H1 (cell line): ENCODE measurements around the gene KCNMA1. TPM values are rescaled to one million over a fixed set of nuclear protein-coding genes. Genes with fewer than 3 reads are reported as not detected.

Source experiments
- CTCF ChIA-PET: fragments of 300-600 bp; sonication (Branson Sonifier 250); formaldehyde crosslinking; loops from one replicate; lab custom pipeline; 2021; ENCODE audit not compliant: partially characterized antibody; lab: Charles Lee
- POLR2A ChIA-PET: fragments of 300-600 bp; sonication (Branson Sonifier 250); formaldehyde crosslinking; loops from one replicate; lab custom pipeline; 2021; ENCODE audit warnings: inconsistent platforms; ENCODE audit not compliant: partially characterized antibody; lab: Charles Lee
- DNase-seq, 2 experiments: peaks; one replicate each; pipeline versions ENCODE4 v3.0.0 to v3.0.0-alpha.2; 2010 to 2022; ENCODE audit warnings: low spot score in 2 of 2, low read depth in 1 of 2, mixed read lengths in 1 of 2
- FAIRE-seq: peaks from 2 replicates; lab custom pipeline; 2011; peaks lifted over from hg19 to GRCh38; lab: Jason Lieb, UNC
- H2AFZ ChIP-seq: 2 replicates; pipeline ENCODE4 v1.8.1; 2012; ENCODE audit warnings: low read length, inconsistent platforms
- H2AK5ac ChIP-seq: 2 replicates; pipeline ENCODE4 v1.6.1; 2013; ENCODE audit warnings: low read depth, low read length
- H2BK120ac ChIP-seq: replicated peaks from 2 replicates; pipeline ENCODE3; 2013; ENCODE audit warnings: low read depth, low read length, inconsistent platforms
- H2BK12ac ChIP-seq: 2 replicates; pipeline ENCODE4 v1.6.1; 2013; ENCODE audit warnings: low read depth, low read length
- H2BK15ac ChIP-seq: 2 replicates; pipeline ENCODE4 v1.6.1; 2013; ENCODE audit warnings: low read length
- H2BK20ac ChIP-seq: 2 replicates; pipeline ENCODE4 v1.6.1; 2013; ENCODE audit warnings: low read length
- H2BK5ac ChIP-seq: 2 replicates; pipeline ENCODE4 v1.6.1; 2013; ENCODE audit warnings: low read depth, low read length
- H3K14ac ChIP-seq: 2 replicates; pipeline ENCODE4 v1.6.1; 2013; ENCODE audit warnings: inconsistent platforms; ENCODE audit not compliant: insufficient read length
- H3K18ac ChIP-seq: 2 replicates; pipeline ENCODE4 v1.6.1; 2013; ENCODE audit warnings: low read length; ENCODE audit errors: extremely low read depth
- H3K23ac ChIP-seq: 2 replicates; pipeline ENCODE4 v1.6.1; 2013; ENCODE audit warnings: inconsistent platforms; ENCODE audit not compliant: insufficient read length
- H3K23me2 ChIP-seq: 2 replicates; pipeline ENCODE4 v1.6.1; 2013; ENCODE audit warnings: low read depth, low read length
- H3K27ac ChIP-seq: 2 replicates; pipeline ENCODE4 v1.6.1; 2011; ENCODE audit warnings: low read depth, low read length, inconsistent platforms
- H3K27me3 ChIP-seq, 4 experiments: replicated peaks in 1 of 4; 1 replicate in 1 of 4; 2 replicates in 3 of 4; pipeline versions ENCODE4 v1.6.1 to v1.8.1; 2011 to 2013; ENCODE audit warnings: low read length in 3 of 4, mild to moderate bottlenecking in 3 of 4, inconsistent platforms in 2 of 4, mixed read lengths in 2 of 4, moderate library complexity in 1 of 4; ENCODE audit not compliant: control insufficient read depth in 3 of 4, insufficient read depth in 3 of 4; ENCODE audit errors: extremely low read depth in 1 of 4
- H3K36me3 ChIP-seq, 4 experiments: 2 replicates each; pipeline versions ENCODE4 v1.6.1 to v1.8.1; 2011 to 2013; ENCODE audit warnings: mild to moderate bottlenecking in 4 of 4, low read length in 3 of 4, moderate library complexity in 2 of 4, control low read depth in 1 of 4, inconsistent platforms in 1 of 4; ENCODE audit not compliant: insufficient read depth in 4 of 4, control insufficient read depth in 2 of 4
- H3K4ac ChIP-seq: replicated peaks from 2 replicates; pipeline ENCODE3; 2013; ENCODE audit warnings: low read length, low read depth, mixed read lengths, inconsistent platforms; ENCODE audit not compliant: insufficient read length
- H3K4me1 ChIP-seq, 4 experiments: replicated peaks in 1 of 4; 1 replicate in 1 of 4; 2 replicates in 3 of 4; pipeline versions ENCODE4 v1.6.1 to v1.8.1; 2011 to 2013; ENCODE audit warnings: low read length in 3 of 4, inconsistent platforms in 2 of 4, mixed read lengths in 1 of 4; ENCODE audit not compliant: insufficient read depth in 4 of 4, control insufficient read depth in 3 of 4
- H3K4me2 ChIP-seq, 2 experiments: 2 replicates each; pipeline versions ENCODE4 v1.6.1 to v1.8.1; 2011 to 2013; ENCODE audit warnings: low read depth in 2 of 2, low read length in 2 of 2, control low read depth in 1 of 2, inconsistent platforms in 1 of 2, mild to moderate bottlenecking in 1 of 2; ENCODE audit not compliant: insufficient read depth in 1 of 2
- H3K4me3 ChIP-seq, 4 experiments: fragments of 200-600, 300-600 bp in 1 of 4; sonication (generic), shearing (Covaris generic), sonication (Bioruptor Twin) in 1 of 4; 2 replicates each; pipeline versions ENCODE4 v1.5.1 to v1.8.1; 2011 to 2016; ENCODE audit warnings: low read length in 4 of 4, low read depth in 3 of 4, control low read depth in 2 of 4, inconsistent platforms in 2 of 4, mild to moderate bottlenecking in 2 of 4, mixed read lengths in 1 of 4, moderate library complexity in 1 of 4; ENCODE audit not compliant: insufficient read depth in 2 of 4; ENCODE audit errors: extremely low read depth in 1 of 4
- H3K56ac ChIP-seq: replicated peaks from 2 replicates; pipeline ENCODE3; 2013; ENCODE audit warnings: low read depth, mild to moderate bottlenecking, mixed read lengths, low read length, inconsistent platforms; ENCODE audit not compliant: insufficient read length
- H3K79me1 ChIP-seq: 2 replicates; pipeline ENCODE4 v1.6.1; 2013; ENCODE audit warnings: low read depth, low read length, control low read depth
- H3K79me2 ChIP-seq, 2 experiments: 2 replicates each; pipeline versions ENCODE4 v1.6.1 to v1.8.1; 2012 to 2013; ENCODE audit warnings: low read length in 2 of 2, mild to moderate bottlenecking in 2 of 2, inconsistent platforms in 1 of 2; ENCODE audit not compliant: insufficient read depth in 2 of 2, control insufficient read depth in 1 of 2
- H3K9ac ChIP-seq, 4 experiments: replicated peaks in 1 of 4; 1 replicate in 1 of 4; 2 replicates in 3 of 4; pipeline versions ENCODE4 v1.6.1 to v1.8.1; 2011 to 2013; ENCODE audit warnings: low read depth in 3 of 4, low read length in 3 of 4, control low read depth in 2 of 4, mild to moderate bottlenecking in 2 of 4, moderate library complexity in 2 of 4, inconsistent platforms in 1 of 4; ENCODE audit errors: extremely low read depth in 1 of 4
- H3K9me3 ChIP-seq, 2 experiments: 2 replicates each; pipeline versions ENCODE4 v1.6.1 to v1.8.1; 2012 to 2013; ENCODE audit warnings: mild to moderate bottlenecking in 2 of 2, moderate library complexity in 2 of 2, control low read depth in 1 of 2, inconsistent platforms in 1 of 2, low read depth in 1 of 2, low read length in 1 of 2, mixed read lengths in 1 of 2; ENCODE audit not compliant: insufficient read depth in 2 of 2
- H4K20me1 ChIP-seq, 2 experiments: replicated peaks in 1 of 2; 2 replicates each; pipeline versions ENCODE3 to v1.8.1; 2011 to 2013; ENCODE audit warnings: inconsistent platforms in 2 of 2, low read length in 2 of 2, mild to moderate bottlenecking in 1 of 2; ENCODE audit not compliant: insufficient read depth in 2 of 2, control insufficient read depth in 1 of 2
- H4K5ac ChIP-seq: 2 replicates; pipeline ENCODE4 v1.6.1; 2013; ENCODE audit warnings: low read length, low read depth, mixed read lengths, inconsistent platforms; ENCODE audit not compliant: insufficient read length
- H4K8ac ChIP-seq: 2 replicates; pipeline ENCODE4 v1.8.0; 2013; ENCODE audit warnings: mild to moderate bottlenecking, moderate library complexity, low read length, inconsistent platforms; ENCODE audit not compliant: insufficient read depth; ENCODE audit errors: extremely low read depth
- H4K91ac ChIP-seq: replicated peaks from 2 replicates; pipeline ENCODE3; 2013; ENCODE audit warnings: low read length, mixed read lengths, inconsistent platforms; ENCODE audit not compliant: insufficient read length
- CEBPB ChIP-seq: IDR thresholded peaks from 2 replicates; pipeline ENCODE4 v1.6.1; 2012; ENCODE audit warnings: low read depth, low read length
- KDM5A ChIP-seq: fragments of 200-600 bp; IDR thresholded peaks from 2 replicates; pipeline ENCODE4 v1.7.1; 2012; ENCODE audit warnings: mild to moderate bottlenecking, low read length, inconsistent platforms, mixed read lengths
- SP4 ChIP-seq: IDR thresholded peaks from 2 replicates; pipeline ENCODE4 v1.6.1; 2012; ENCODE audit warnings: low read length, inconsistent platforms
- WGBS, 2 experiments: shearing (Covaris generic) in 1 of 2; methylation state at CpG; one replicate each; pipeline versions ENCODE4 v1.1.6 to v1.1.7; 2013 to 2015; ENCODE audit warnings: low lambda C conversion rate in 2 of 2, mixed read lengths in 2 of 2, inconsistent platforms in 1 of 2, low coverage in 1 of 2, missing lambda C conversion rate in 1 of 2; ENCODE audit not compliant: insufficient replicate concordance in 2 of 2, insufficient coverage in 1 of 2, insufficient read length in 1 of 2; ENCODE audit errors: extremely low coverage in 1 of 2, missing lambda C conversion rate in 1 of 2; 5-methylcytosine and 5-hydroxymethylcytosine counted together
- polyA plus RNA-seq, 7 experiments: library from polyadenylated mRNA; depleted of rRNA in 3 of 7; stranded (reverse) in 5 of 7; unstranded in 2 of 7; fragments of >200 nt in 5 of 7; fragments of 200-250 nt in 2 of 7; gene quantifications; 1 replicate in 5 of 7; 2 replicates in 1 of 7; 4 replicates in 1 of 7; pipeline versions ENCODE4 v1.2.1 to v1.2.3, GENCODE V29; 2011 to 2013; ENCODE audit warnings: missing spikeins in 2 of 7, mixed read lengths in 2 of 7
- total RNA-seq: library from RNA; stranded (reverse); fragmentation: NEBNext Ultra II Directional; extraction: Animal tissue kit (Norgen Biotek cat#: 25700); gene quantifications from 2 replicates; pipeline ENCODE4 v1.2.1, GENCODE V29; 2021

KCNMA1 gene
- total and polyA plus RNA-seq, 2 of the 8 experiments (the other 6 are each of a cell fraction or from before 2014, with no cell fraction given), result 10.2 to 11.1 TPM

DNA sequence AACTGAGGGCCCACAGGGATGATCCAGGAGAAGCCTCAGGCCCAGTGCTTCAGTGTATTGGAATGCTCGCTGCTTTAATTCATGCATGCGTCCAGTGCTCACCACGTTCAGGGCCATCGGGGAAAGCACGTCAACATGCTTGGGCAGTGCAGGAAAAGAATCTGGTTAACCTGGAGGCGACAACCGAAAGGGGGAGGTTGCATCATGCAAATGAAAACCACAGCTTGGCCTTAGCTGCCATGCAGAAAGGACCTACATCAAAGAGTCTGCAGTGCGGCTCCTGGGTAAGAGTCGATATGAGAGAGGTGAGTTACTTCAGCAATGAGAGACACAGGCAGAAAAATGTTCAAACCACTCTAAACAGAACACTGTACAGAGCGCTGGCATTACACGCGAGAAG, 440.1 kb downstream of the KCNMA1 start:
- CTCF ChIA-PET, result interaction anchor here (1.8 kb wide), 1 partner anchor 32 kb away, joined by 7 read pairs; no protein-coding TSS in a partner anchor
- Histone ChIP-seq H3K36me3 (no peaks in the 10 kb centered on the region), H4K91ac (no peak overlapping the region), H2BK12ac (no peak overlapping the region), H4K20me1 (no peaks in the 10 kb centered on the region), H2BK5ac (no peak overlapping the region), H3K79me1 (no peaks in the 10 kb centered on the region), H3K18ac (no peak overlapping the region), H3K79me2 (no peaks in the 10 kb centered on the region), H3K9me3 (no peaks in the 10 kb centered on the region), H3K4me3 (no peak overlapping the region), H3K4me1 (peaks cover 0 to 2% (median 0%) of the 10 kb centered on the region in 4 experiments; a peak in 1 of 7 replicates), H2AK5ac (no peak overlapping the region), H3K4ac (no peak overlapping the region), H2BK15ac (no peak overlapping the region), H3K27ac (no peak overlapping the region), H3K4me2 (no peak overlapping the region), H3K23me2 (no peaks in the 10 kb centered on the region), H3K23ac (no peak overlapping the region), H3K14ac (no peak overlapping the region), H2BK120ac (no peak overlapping the region), H3K56ac (no peak overlapping the region), H3K27me3 (no peaks in the 10 kb centered on the region), H4K5ac (no peak overlapping the region), H4K8ac (no peak overlapping the region), H2AFZ (no peak overlapping the region), H2BK20ac (no peak overlapping the region), H3K9ac (no peak overlapping the region)
- TF ChIP-seq KDM5A, result no peak
- no peak for TF ChIP-seq CEBPB
- no peak for TF ChIP-seq SP4
- no peak for DNase-seq
- POLR2A ChIA-PET, result interaction anchor here (1.5 to 1.8 kb wide), 2 partner anchors 8 to 15 kb away, joined by 3 to 4 read pairs; no protein-coding TSS in a partner anchor
- FAIRE-seq, result no peak
- WGBS, 2 experiments, result 95% methylated on average over 12 of the region's 12 CpGs; no CpG with 5 or more reads in 1 of the 2 experiments
